ENCODE results near the gene SIGLEC14.

GRCh38 chr19:51694318-51695085 lies 47.9 kb upstream of the SIGLEC14 start:
- TF ChIP-seq CTCF (IDR thresholded peaks at IDR 0.05) (no peak), POLR2A (IDR thresholded peaks at IDR 0.05) (no peak)
